CD4-positive, alpha-beta T cell treated with Interferon gamma for 1 hour (primary cell): ENCODE measurements around the gene KLHL14.
A peak's percentile ranks its signal among the peaks of the same experiment; 100 is the strongest.
"Not testable (repeated sequence)": the region's sequence is repeated elsewhere in the genome, so short reads cannot be mapped to it uniquely, and the experiment has no call there.

ENCODE experiments used
- DNase-seq: peaks from one replicate; pipeline ENCODE4 v3.0.0-alpha.2; 2020

KLHL14 gene, protein sequence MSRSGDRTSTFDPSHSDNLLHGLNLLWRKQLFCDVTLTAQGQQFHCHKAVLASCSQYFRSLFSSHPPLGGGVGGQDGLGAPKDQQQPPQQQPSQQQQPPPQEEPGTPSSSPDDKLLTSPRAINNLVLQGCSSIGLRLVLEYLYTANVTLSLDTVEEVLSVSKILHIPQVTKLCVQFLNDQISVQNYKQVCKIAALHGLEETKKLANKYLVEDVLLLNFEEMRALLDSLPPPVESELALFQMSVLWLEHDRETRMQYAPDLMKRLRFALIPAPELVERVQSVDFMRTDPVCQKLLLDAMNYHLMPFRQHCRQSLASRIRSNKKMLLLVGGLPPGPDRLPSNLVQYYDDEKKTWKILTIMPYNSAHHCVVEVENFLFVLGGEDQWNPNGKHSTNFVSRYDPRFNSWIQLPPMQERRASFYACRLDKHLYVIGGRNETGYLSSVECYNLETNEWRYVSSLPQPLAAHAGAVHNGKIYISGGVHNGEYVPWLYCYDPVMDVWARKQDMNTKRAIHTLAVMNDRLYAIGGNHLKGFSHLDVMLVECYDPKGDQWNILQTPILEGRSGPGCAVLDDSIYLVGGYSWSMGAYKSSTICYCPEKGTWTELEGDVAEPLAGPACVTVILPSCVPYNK

DNA sequence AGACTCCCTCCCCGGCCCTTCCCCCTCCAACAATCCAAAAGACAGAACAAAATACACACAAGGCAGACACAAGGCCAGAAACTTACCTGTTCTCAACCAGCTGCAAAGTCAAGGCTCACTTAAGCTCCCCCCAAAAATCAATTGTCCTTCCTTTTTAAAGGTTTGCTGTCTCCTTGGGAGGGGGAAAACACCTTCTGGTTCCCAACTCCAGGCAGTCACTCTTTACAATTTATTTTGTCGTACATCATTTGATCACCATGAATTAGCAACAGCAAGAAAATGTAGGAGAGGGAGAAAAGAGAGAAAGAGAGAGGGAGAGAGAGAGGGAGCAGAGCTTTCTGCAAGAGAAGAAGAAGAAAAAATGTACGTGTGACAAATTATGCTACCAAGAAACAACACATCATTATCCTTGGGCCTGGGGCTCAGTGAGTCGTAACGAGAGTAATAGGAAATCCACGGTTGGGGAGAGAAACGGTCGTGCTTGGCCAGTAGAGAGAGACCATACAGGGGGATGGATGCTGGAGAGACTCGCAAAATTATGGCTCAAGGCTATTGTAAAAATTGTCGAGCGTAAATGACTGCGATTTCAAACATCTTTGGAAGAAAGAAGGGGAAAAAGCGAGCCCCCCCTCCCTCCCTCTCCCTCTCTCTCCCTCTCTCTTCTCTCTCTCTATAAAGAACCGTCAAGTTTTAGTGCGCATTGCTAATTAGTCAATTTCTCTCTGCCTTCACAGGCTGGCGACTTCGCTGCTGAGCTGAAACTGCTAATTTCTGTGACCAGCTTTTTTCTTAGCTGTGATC, at the start of gene KLHL14:
KLHL14 (minus strand) TSS at position 443 of the 801 bp plus-strand sequence. CDS start 2,432 bp downstream, outside the sequence.
- DNase-seq, result no peak

DNA sequence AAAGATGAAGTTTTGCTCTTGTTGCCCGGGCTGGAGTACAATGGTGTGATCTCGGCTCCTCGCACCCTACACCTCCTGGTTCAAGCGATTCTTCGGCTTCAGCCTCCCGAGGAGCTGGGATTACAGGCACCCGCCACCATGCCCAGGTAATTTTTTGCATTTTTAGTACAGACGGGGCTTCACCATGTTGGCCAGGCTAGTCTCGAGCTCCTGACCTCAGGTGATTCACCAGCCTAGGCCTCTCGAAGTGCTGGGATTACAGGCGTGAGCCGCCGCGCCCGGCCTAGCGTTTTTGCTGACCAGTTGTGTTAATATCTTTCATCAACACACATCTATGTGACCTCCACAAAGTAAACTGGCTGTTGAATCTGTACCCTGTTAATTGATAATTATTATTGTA, 49.4 kb upstream of the KLHL14 start:
- no peak for DNase-seq

DNA sequence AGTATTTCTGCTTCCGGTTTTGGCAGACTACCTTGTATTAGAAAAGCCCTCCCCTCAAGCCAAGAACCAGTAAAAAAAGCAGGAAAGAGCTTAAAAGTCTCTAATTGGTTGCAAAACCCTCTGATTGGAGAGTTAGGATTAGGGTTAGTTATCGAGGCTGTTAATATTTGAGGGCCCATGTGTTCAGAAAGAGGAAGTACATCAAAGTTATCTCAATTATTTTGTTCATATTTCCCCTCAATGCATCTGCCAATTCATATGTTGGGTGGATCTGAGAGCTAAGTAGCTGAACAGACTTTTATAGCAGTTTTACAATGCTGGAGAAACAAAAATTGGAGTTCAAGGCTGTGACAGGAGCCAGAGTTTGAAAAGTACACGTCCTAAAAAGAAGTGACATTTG, 43.1 kb upstream of the KLHL14 start:
- no peak for DNase-seq

DNA sequence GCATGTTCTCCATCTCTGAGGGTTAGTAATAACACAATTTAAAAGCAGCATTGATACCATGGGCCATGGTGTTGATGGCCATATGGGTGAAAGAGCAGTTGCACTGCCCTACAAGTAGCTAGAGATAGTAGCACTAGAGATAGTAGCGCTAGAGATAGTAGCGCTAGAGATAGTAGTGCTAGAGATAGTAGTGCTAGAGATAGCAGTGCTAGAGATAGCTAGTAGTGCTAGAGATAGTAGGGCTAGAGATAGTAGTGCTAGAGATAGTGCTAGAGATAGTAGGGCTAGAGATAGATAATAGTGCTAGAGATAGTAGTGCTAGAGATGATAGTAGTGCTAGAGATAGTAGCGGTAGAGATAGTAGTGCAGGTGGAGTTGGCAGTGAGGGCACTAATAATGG, 39.5 kb upstream of the KLHL14 start:
- DNase-seq, result no peak

DNA sequence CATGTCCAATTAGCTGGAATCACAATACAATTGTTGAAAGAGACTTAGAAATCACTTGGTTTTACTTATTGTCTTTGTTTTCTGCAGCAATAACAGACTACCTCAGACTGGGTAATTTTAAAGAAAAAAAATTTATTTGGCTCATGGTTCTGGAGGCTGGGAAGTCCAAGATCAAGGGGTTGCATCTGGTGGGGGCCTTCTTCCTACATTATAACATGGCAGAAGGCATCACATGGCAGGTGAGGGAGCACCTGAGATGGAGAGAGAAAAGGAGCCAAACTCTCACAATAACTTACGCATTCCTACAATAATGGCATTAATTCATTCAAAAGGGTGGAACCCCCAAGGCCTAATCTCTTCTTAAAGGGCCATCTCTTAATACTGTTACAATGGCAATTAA, 37.5 kb upstream of the KLHL14 start:
- DNase-seq, result no peak

DNA sequence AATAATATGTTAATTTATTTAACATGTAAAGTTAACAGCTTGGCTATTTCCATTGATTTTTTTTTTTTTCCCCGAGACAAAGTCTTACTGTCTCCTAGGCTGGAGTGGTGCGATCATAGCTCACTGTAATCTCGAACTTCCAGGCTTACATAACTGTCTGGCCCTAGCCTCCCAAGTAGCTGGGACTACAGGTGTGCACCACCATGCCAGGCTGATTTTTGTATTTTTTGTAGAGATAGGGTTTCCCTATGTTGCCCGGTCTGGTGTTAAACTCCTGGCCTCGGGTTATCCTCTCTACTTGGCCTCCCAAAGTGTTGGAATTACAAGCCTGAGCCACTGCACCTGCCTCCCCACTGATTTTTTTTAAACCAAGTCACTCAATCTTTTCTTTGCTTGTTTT, 32.5 kb upstream of the KLHL14 start:
- no peak for DNase-seq

DNA sequence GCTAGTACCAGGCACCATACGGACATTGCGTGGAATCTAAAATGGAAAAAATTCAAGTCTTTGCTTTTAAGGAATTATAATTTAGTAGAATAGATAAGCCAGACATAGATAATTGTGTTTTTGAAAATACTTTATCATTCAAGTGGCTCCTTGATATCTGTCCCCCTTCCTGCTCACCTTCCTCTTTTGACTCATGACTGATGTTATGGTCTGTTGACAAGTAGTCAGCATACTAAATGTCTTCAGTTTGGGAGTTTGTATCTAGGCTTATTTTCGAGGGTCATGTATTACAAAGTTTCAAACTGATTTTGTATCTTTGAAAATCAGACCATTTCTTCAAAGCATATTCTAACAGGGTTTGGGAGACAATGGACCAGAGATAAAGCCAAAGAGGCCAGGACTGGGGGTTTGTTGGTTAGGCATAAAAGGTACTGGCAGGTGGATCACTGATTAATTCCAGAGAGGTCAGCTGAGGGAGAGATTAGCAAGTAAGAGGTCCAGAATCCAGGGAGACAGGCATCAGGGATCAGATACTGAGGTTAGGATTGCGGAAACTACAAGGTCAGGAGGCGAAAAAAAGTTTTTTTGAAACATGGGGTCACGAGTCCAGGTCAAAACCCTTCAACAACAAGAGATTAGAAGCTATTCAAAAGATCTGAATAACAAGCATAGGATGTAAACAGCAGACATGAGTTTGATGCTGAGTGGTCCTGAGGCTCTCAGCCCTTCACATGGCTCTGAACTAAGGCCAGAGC, 31.5 kb upstream of the KLHL14 start:
- DNase-seq, result no peak

DNA sequence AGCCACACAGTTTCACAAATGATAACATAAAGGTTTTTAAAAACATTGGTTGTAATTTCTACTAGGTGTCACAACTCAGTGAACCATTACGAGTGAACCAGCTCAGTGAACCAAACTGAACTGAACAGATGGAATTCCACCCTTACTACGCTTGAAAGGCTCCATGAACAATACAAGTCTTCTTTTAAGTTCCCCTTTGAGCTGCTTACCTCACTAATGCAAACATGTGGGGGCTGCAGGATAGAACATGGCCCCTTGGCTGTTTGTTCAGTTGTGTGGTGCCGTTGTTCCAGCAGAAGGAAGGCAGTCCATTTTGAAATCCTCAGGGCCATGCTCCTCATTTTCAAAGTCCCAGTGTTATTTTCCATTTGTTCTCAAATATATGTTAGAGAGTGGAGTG, 30.7 kb upstream of the KLHL14 start:
- DNase-seq, result peak; percentile 37

DNA sequence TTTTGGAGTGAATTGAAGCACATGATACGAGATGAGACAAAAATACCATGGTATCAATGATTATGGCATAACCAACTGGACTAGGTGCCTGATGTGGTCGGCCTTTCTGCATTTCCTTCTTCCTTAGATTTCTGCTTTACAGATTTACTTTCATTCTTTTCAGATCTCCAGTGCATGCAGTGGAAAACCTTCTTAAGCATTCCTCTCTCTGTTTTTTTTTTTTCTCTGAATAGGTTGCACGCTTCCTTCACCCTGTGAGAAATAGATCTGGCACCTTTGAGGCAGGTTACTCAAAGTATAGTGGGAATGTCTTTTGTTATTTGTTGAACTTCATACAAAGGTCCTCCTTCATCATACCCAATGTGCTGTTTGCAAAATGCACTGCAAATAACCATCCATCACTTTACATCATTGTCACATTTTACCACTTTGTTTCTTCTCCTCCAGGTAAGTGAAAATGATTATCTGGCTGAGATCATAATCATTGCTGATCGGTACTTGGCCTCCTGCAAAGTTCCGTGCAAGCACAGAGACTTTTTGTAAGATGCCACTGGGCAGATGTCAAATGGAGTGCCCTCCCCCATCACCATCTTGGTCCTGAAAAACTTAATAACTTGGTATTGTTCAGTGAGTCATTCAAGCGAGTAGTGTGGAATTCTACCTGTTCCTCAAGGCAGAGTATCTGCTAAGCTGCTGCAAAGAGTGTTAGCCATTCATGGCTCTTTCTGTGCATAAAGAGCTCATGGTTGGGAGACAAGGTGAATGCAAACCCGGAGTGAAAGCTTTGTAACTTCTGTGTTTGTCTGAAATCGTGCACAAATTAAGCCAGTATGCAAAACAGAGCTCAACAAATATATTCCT, 30.0 kb upstream of the KLHL14 start:
- DNase-seq, result no peak

DNA sequence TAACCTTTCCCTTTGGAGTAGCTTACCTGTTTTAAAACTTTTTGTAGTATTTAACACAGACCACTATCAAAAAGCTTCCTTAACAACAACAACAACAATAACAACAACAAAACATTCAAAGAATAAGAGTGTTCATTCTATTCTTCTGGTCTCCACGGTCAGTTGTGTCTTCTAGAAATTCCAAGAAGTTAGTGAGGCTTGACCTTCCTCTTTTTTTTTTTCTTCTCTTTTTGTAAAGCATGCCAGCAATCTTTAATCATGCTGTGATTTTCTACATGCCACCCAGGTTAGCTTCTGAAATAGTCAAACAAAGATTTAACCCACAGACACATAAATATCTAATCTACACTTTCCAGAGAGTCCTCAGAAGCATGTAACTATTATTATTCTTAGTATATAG, 28.4 kb upstream of the KLHL14 start:
- no peak for DNase-seq

DNA sequence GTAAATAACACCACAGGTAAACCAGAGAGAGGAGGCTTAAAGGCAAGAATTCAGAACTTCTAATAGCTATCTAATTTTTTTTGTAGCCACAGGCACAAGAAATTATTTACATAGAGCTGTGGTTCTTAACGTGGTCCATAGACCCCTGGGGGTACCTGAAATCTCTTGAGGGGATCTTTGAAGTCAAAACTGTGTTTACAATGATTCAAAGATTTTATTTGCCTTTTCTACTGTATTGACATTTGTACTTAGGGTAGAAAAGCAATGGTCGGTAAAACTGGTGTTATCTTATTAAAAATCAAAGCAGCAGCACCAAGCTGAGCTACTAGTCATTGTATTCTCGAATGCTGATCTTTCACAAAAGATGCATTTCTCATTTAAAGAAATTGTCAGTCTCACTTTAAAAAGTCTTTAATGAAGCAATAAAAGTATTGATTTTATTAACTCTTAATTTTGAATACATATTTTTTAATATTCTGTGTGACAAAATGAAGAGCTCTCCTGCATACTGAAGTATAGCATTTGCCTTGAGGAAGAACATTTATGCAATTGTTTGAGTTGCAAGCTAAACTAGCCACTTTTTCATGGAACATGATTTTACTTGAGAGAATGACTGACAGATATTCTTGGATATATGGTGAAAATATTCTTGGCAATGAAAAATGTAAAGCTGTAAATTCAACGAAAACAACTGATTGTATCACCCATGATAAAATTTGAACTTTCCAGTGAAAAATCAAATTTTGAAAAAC, 25.6 kb upstream of the KLHL14 start:
- DNase-seq, result no peak

DNA sequence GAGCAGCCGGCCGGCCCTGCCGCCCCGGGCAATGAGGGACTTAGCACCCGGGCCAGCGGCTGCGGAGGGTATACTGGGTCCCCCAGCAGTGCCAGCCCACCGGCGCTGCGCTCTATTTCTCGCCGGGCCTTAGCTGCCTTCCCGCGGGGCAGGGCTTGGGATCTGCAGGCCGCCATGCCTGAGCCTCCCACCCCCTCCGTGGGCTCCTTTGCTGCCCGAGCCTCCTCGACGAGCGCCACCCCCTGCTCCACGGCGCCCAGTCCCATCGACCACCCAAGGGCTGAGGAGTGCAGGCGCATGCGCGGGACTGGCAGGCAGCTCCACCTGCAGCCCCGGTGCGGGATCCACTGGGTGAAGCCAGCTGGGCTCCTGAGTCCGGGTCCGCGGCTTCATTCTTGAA, 21.8 kb upstream of the KLHL14 start:
- not testable (repeated sequence) for DNase-seq

DNA sequence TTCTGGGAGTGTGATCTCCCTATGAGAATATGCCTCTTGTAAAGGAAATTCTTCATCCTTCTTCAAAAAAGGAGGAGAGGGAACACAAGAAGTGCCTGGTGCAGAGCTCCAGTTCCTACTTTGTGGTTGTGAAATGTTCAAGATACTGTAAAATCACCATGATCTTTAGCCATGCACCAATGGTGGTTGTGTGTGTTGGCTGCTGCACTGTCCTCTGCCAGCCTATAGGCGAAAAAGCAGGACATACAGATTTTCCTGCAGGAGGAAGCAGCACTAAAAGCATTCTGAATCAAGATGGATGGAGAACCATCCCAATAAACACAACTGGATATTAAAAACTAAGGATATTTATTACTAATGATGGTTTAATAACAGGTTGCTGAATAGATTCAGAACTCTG, 6.2 kb upstream of the KLHL14 start:
- no peak for DNase-seq

DNA sequence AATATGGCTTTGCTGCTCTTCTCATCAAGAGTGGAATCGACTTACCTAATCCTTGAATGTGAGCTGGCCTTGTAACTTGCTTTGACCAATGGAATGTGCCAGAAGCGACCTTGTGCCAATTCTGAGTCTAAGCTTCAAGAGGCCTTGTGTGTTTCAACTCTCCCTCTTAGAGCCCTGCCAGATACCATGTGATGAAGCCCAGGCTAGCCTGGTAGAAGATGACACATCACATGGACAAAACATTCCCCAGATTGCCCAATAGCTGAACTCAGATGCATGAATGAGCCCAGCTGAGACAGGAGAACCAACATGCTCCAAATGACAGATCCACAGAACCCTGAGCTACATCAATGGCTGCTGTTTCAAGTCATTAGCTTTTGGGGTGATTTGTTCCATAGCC, 4.2 kb upstream of the KLHL14 start:
- DNase-seq, result no peak

DNA sequence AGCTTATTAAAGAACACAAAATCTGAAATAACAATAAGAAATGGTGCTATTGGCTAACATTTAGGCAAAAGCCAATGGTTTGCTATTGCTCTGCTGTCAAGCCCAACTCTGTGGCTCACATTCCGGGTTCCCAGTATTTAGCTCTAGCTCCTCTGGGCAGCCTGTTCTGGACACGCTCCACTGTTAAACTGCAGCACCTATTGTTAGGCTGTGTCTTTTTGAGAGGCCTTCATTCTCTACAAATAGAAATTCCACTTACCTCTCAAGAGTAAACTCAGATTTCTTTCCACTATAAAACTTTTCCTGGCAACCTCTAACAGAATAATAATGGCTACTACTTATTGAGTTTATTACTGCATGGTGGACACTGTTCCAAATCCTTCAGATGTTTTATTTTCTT, 3.7 kb upstream of the KLHL14 start:
- no peak for DNase-seq

DNA sequence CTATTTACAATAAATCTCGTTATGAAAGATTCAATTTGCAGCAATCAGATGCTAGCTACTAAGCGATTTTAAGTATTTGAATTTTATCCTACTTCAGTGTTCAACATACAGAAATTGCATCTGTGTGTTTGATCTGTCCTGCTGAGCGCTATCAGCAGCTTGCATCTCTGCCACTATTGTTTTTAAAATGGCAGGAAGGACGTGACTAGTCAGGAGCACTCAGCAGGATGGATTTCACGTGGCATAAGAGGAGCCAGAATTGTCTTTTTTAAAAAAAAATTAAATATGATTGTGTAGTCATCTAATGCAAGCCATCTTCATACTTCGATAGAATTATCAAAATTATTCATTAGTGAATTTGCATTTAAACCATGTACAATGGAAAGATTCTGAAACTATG, 2.8 kb upstream of the KLHL14 start:
- no peak for DNase-seq

DNA sequence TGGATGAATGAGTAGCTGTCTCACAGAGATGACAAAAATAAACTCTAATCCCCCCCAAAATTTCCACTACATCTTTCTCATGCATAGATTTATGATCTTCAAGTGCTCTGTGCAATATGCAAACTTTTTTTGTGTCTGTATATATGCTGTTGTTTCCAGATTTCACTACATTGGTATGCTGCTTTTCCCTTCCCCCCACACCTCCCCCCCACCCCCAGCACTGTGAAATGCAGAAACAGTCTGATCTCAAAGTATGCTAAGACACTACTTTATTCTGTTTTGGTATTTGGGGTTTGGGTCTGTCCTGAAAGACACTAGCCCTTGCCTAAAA, 524 bp upstream of the KLHL14 start:
- DNase-seq, result no peak

DNA sequence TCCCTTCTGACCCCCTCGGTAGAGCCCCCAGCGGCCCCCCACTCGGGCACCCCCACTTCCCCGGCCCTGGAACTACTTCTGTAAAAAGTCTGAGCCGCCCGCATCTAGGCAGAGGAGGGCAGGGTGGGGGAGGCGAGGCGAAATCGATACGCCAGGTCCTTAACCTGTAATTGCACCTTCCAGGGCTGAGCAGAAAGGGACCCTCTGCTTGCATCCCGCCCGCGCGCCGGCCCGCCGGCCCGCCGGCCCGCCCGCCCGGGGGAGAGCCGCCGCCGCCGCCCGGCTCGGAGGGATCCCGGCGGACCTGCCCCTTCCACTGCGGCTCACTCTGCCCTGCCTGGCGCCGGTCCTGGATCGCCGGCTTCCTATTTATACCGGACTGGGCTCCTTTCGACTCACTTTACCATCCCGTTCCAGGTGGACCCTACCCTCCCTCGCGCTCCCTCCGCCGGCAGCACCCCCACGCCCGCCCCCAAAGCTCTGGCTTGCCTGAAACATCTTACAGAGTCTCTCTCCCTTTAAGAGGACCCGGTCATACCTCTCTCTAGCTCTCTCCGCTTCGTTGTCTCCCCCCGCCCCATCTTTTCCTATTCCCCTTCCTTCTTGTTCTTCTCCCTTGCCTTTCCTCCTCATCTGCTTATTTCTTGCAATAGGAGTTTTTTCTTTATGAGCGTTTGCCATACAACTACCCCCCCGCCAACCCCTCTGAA, 797 bp downstream of the KLHL14 start:
- DNase-seq, result no peak

DNA sequence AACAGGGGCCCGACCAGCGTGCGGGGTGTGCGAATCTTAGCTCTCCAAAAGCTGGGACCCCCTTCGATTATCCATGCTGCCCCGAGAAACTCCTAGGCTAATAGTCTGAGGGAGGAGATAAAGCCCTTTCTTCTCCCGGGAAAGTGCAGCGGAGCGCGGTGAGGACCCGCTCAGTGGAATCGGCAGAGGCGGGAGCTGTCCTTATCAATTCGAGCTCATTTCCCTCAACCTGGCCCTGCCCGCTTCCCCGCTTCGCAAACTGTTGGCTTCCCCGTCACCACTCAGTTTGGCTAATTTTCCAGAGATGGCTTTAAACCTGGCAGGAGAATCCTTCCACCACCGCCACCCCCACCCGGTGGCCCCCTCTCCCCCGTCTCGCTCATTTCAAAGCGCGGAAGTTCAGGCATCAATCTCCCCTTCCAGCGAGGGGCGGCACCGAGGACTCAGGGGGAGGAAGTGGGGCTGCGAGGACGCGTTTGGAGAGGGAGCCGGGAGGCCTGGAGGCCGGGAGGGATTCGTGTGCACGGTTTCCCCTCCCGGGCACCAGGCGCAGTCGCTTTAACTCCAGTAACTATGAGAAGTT, 1.6 kb downstream of the KLHL14 start:
- DNase-seq, result no peak

DNA sequence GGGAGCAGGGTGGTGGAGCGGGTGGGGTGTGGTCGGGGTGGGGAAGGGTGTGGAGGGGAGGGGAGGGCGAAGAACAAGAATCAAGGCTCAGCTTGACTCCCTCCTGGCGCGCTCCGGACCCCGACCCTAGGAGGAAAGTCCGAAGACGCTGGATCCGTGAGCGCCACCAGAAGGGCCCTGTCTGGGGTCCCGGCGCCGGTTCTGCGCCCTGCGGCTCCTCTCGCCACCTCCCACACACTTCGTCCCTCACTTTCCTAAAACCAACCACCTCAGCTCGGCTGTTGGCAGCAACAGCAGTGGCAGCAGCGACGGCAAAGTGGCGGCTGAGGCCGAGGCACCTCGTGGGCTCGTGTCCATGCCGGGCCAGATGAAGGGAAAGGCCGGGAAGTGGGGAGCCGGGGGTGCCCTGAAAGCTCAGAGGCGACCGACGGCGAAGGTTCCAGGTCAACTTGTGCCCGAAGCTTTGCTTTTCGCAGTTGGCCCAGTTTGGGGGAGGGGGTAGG, 2.1 kb downstream of the KLHL14 start:
- DNase-seq, result no peak
